HL-60 (cell line): Measurements from ENCODE around the gene SWSAP1.

Experiments used
- DNase-seq, 2 experiments: peaks; one replicate each; pipeline ENCODE4 v3.0.0-alpha.2; 2010 to 2020; ENCODE audit warnings: low read depth in 1 of 2, low spot score in 1 of 2
- H3K27ac ChIP-seq: fragments of 250-450 bp; sonication (Bioruptor Pico); replicated peaks from 2 replicates; pipeline ENCODE4 v1.5.1; 2020; ENCODE audit warnings: mild to moderate bottlenecking, moderate library complexity
- H3K27me3 ChIP-seq: fragments of 250-450 bp; sonication (Bioruptor Pico); 2 replicates; pipeline ENCODE4 v1.5.1; 2021; ENCODE audit warnings: mild to moderate bottlenecking, moderate library complexity; ENCODE audit not compliant: insufficient read depth, poor library complexity, severe bottlenecking
- H3K4me3 ChIP-seq: replicated peaks from 2 replicates; pipeline ENCODE4 v1.5.1; 2011; ENCODE audit warnings: mild to moderate bottlenecking, control low read depth, low read length; ENCODE audit not compliant: insufficient read depth
- CTCF ChIP-seq: IDR thresholded peaks from one replicate; pipeline ENCODE4 v1.5.1; 2011; ENCODE audit warnings: low read length, control low read depth, inconsistent platforms; ENCODE audit not compliant: insufficient read depth
- GABPA ChIP-seq: IDR thresholded peaks from 2 replicates; pipeline ENCODE4 v1.6.1; 2012; ENCODE audit warnings: low read depth
- POLR2AphosphoS5 ChIP-seq: IDR thresholded peaks from 2 replicates; pipeline ENCODE4 v1.6.1; 2012; ENCODE audit warnings: low read depth
- REST ChIP-seq: IDR thresholded peaks from 2 replicates; pipeline ENCODE4 v1.6.1; 2012; ENCODE audit warnings: low read depth; ENCODE audit not compliant: insufficient replicate concordance
- SPI1 ChIP-seq: IDR thresholded peaks from 2 replicates; pipeline ENCODE4 v1.6.1; 2012; ENCODE audit warnings: low read depth, mild to moderate bottlenecking, borderline replicate concordance

SWSAP1 gene

GRCh38 chr19:11418549-11419506, 44.4 kb downstream of the SWSAP1 start, which contains the start of gene RGL3:
Gene RGL3, minus strand, starts transcription at chr19:11419314. Its CDS starts 36 bp downstream, at chr19:11419278.
- no peak for DNase-seq
- TF ChIP-seq CTCF, result no peak
- TF ChIP-seq REST, result no peak
- TF ChIP-seq GABPA, result no peak
- Histone ChIP-seq H3K27ac (no peak within 1 kb of the TSS), H3K27me3 (peaks cover 58% of the 10 kb centered on the region), H3K4me3 (no peak within 1 kb of the TSS)

- TF ChIP-seq CTCF (no peak), POLR2AphosphoS5 (no peak), REST (no peak), SPI1 (no peak), GABPA (no peak)
- no peak for DNase-seq
- H3K27me3 ChIP-seq, result peaks cover 62% of the 10 kb centered on the region
- H3K4me3 ChIP-seq, result no peak overlapping the region
- no peak overlapping the region for H3K27ac ChIP-seq
These were observed 46.2 kb downstream of the SWSAP1 start for GRCh38 chr19:11420429-11421370.

GRCh38 chr19:11421371-11422098, 47.1 kb downstream of the SWSAP1 start:
- H3K27me3 ChIP-seq, result peaks cover 62% of the 10 kb centered on the region
- TF ChIP-seq SPI1 (no peak), REST (no peak), POLR2AphosphoS5 (no peak), CTCF (no peak), GABPA (no peak)
- no peak overlapping the region for H3K27ac ChIP-seq
- H3K4me3 ChIP-seq, result no peak overlapping the region
- no peak for DNase-seq
